ENCODE measurements around the gene ZNF775.
"Not testable (repeated sequence)": the region's sequence is repeated elsewhere in the genome, so short reads cannot be mapped to it uniquely, and the experiment has no call there.

Gene ZNF775

GRCh38 chr7:150380463-150380862, 1.3 kb downstream of the ZNF775 start:
- DNase-seq (ENCODE audit: low read depth in 3 of 3, low spot score in 1 of 3): no peak

GRCh38 chr7:150381096-150381495, 2.0 kb downstream of the ZNF775 start:
- no peak for DNase-seq (ENCODE audit: low read depth in 3 of 3, low spot score in 1 of 3)

- DNase-seq (ENCODE audit: low read depth in 3 of 3, low spot score in 1 of 3): no peak
These were observed 2.6 kb downstream of the ZNF775 start for GRCh38 chr7:150381785-150382122.

GRCh38 chr7:150382123-150382843, 3.2 kb downstream of the ZNF775 start:
- no peak for DNase-seq (ENCODE audit: low read depth in 3 of 3, low spot score in 1 of 3)

GRCh38 chr7:150382844-150383225, 3.7 kb downstream of the ZNF775 start:
- no peak for DNase-seq (ENCODE audit: low read depth in 3 of 3, low spot score in 1 of 3)

GRCh38 chr7:150383710-150384397, 4.7 kb downstream of the ZNF775 start:
- DNase-seq (ENCODE audit: low read depth in 3 of 3, low spot score in 1 of 3): no peak

- DNase-seq (ENCODE audit: low read depth in 3 of 3, low spot score in 1 of 3): no peak
These were observed 5.5 kb downstream of the ZNF775 start for GRCh38 chr7:150384406-150385301.

GRCh38 chr7:150385302-150385723, 6.2 kb downstream of the ZNF775 start:
- no peak for DNase-seq (ENCODE audit: low read depth in 3 of 3, low spot score in 1 of 3)

- DNase-seq (ENCODE audit: low read depth in 3 of 3, low spot score in 1 of 3): not testable (repeated sequence)
These were observed 6.8 kb downstream of the ZNF775 start for GRCh38 chr7:150385884-150386283.

GRCh38 chr7:150388306-150388705, 9.2 kb downstream of the ZNF775 start:
- no peak for DNase-seq (ENCODE audit: low read depth in 3 of 3, low spot score in 1 of 3)

GRCh38 chr7:150388709-150389531, 9.8 kb downstream of the ZNF775 start:
- DNase-seq (ENCODE audit: low read depth in 3 of 3, low spot score in 1 of 3): no peak

GRCh38 chr7:150389532-150389816, 10.3 kb downstream of the ZNF775 start:
- no peak for DNase-seq (ENCODE audit: low read depth in 3 of 3, low spot score in 1 of 3)

GRCh38 chr7:150390205-150390604, 11.1 kb downstream of the ZNF775 start:
- DNase-seq (ENCODE audit: low read depth in 3 of 3, low spot score in 1 of 3): no peak

- DNase-seq (ENCODE audit: low read depth in 3 of 3, low spot score in 1 of 3): no peak
These were observed 14.2 kb downstream of the ZNF775 start for GRCh38 chr7:150393325-150393724.

- DNase-seq (ENCODE audit: low read depth in 3 of 3, low spot score in 1 of 3): no peak
These were observed 17.3 kb downstream of the ZNF775 start for GRCh38 chr7:150396426-150396825.

GRCh38 chr7:150396851-150397260, 17.7 kb downstream of the ZNF775 start:
- no peak for DNase-seq (ENCODE audit: low read depth in 3 of 3, low spot score in 1 of 3)

GRCh38 chr7:150397346-150398107, 18.4 kb downstream of the ZNF775 start:
- no peak for DNase-seq (ENCODE audit: low read depth in 3 of 3, low spot score in 1 of 3)

GRCh38 chr7:150398108-150398964, 19.2 kb downstream of the ZNF775 start:
- DNase-seq (ENCODE audit: low read depth in 3 of 3, low spot score in 1 of 3): no peak

- no peak for DNase-seq (ENCODE audit: low read depth in 3 of 3, low spot score in 1 of 3)
These were observed 19.8 kb downstream of the ZNF775 start for GRCh38 chr7:150398965-150399320.
